ENCODE data around the gene NSMCE1.

The NSMCE1 gene

DNA sequence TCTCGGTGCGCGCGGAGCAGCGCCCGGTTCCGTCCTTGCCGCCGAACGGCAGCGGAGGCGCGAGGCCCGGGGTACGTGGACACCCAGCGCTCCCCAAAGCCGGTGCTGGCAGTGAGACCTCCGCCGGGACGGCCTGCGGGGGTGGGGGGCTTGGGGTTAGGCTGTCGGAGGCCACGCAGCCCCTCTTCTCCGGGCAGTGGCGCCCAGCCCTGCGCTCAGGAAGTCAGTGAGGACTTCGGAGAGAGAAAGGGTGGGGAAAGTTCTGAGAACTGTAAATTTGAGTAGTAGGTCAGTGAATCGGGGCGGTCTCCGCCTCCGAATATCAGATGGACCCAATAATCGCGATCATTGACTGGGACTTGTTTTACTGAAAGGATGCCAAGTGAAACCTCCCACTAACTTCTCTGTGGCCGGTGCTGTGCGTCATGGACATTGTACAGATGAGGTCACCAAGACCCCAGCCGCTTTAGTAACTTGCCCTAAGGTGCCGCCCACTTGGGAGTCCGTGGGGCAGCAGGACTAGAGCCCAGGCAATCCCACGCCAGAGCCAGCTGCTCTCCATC is 45.7 kb upstream of the NSMCE1 start:
- DNase-seq (ENCODE audit: low read depth): no peak
- H3K4me3 ChIP-seq (ENCODE audit: low read depth, low read length): peak overlapping the region; percentile 58
- TF ChIP-seq, protein P1, sequence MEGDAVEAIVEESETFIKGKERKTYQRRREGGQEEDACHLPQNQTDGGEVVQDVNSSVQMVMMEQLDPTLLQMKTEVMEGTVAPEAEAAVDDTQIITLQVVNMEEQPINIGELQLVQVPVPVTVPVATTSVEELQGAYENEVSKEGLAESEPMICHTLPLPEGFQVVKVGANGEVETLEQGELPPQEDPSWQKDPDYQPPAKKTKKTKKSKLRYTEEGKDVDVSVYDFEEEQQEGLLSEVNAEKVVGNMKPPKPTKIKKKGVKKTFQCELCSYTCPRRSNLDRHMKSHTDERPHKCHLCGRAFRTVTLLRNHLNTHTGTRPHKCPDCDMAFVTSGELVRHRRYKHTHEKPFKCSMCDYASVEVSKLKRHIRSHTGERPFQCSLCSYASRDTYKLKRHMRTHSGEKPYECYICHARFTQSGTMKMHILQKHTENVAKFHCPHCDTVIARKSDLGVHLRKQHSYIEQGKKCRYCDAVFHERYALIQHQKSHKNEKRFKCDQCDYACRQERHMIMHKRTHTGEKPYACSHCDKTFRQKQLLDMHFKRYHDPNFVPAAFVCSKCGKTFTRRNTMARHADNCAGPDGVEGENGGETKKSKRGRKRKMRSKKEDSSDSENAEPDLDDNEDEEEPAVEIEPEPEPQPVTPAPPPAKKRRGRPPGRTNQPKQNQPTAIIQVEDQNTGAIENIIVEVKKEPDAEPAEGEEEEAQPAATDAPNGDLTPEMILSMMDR (IDR thresholded peaks at IDR 0.05; ENCODE audit: control insufficient read depth, extremely low read depth, insufficient read depth): no peak

DNA sequence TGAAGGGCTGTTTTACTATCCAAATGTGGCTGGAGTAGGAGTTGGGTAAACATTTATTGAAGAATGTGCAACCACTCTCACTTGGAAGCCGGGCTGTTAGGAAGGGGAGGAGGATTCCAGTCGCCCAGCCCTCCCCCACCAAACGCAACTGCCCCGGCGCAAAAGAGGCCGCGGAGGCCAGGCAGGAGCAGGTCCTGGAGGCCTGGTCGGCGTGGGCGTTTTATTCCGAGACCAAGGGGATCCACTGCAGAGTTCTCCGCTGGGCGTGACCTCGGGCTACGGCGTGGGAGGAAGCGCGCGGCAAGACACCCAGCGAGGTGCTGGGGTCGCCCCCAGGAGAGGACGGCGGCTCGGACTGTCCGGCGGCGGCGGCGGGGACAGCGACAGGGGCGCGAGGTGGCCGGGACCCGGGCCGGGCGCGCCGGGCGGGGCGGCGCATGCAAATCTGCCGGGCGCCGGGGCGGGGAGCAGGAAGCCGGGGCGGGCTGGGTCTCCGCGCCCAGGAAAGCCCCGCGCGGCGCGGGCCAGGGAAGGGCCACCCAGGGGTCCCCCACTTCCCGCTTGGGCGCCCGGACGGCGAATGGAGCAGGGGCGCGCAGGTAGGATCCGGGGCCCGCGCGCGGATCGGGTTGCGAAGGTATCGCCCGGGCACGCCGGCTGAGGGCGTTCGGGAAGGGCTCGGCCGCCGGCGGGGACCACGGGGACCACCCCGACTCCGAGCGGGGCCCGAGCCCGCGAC is 45.0 kb upstream of the NSMCE1 start, which contains the start of gene IL4R:
TSS of gene IL4R (plus strand) at position 553 of the 739 bp plus-strand sequence. CDS start 26,230 bp downstream, outside the sequence.
- TF ChIP-seq, protein P1 (IDR thresholded peaks at IDR 0.05; ENCODE audit: control insufficient read depth, extremely low read depth, insufficient read depth): no peak
- DNase-seq (ENCODE audit: low read depth): peak; percentile 46
- peak within 1 kb of the TSS; percentile 58 for H3K4me3 ChIP-seq (ENCODE audit: low read depth, low read length)

DNA sequence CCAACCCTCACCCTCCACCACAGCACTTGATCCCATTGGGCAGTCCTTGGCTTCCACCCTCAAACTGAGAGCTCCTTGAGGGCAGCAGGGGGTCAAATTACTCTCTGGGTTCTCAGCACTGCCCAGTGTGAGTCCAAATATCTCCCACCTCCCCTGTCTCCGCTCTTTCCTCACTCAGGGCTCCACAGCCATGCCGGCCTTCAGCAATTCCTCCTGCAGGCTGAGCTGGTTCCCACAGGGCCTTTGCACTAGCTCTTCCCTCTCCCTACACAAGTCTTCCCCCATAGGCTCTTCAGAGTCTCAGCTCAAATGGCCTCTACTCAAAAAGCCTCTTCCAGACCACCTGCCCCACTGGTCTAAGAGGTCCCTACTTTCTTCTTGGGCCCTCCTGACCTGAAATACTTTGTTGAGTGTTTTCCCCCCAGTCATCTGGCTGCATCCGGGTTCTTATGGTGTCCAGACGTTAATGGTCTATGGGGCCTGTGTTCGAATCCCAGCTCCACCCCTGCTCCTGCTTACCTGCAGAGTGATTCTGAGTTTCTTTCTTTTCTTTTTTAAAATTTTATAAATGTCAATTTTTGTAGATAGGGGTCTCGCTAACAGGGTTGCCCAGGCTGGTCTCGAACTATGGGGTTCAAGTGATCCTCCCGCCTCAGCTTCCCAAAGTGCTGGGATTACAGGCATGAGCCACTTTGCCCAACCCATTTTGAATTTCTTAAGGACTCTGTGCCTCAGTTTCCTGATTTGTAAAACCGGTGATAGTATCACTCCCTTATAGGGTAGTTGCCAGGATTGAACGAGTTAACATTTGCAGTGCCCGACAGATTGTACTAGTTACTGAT is 44.2 kb upstream of the NSMCE1 start:
- DNase-seq (ENCODE audit: low read depth): no peak
- H3K4me3 ChIP-seq (ENCODE audit: low read depth, low read length): peak overlapping the region; percentile 58
- TF ChIP-seq, protein P1 (IDR thresholded peaks at IDR 0.05; ENCODE audit: control insufficient read depth, extremely low read depth, insufficient read depth): no peak

DNA sequence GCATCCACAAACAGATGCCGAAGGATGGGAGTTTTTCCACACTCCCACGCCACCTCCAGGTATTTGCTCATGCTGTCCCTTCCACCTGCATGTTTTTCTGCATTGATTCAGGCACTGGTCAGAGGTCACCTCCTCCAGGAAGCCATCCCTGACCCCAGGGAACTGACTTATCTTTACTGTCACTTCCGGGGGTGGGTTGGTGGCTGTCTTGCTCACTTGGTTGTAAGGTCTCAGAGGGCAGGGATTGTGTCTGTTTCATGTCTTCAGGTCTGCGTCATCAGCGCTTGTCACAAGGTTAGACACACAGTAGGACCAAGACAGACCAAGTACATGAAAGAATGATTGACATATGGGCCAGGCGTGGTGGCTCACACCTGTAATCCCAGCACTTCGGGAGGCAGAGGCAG is 43.3 kb upstream of the NSMCE1 start:
- no peak overlapping the region for H3K4me3 ChIP-seq (ENCODE audit: low read depth, low read length)
- DNase-seq (ENCODE audit: low read depth): no peak
- TF ChIP-seq, protein P1 (IDR thresholded peaks at IDR 0.05; ENCODE audit: control insufficient read depth, extremely low read depth, insufficient read depth): no peak

DNA sequence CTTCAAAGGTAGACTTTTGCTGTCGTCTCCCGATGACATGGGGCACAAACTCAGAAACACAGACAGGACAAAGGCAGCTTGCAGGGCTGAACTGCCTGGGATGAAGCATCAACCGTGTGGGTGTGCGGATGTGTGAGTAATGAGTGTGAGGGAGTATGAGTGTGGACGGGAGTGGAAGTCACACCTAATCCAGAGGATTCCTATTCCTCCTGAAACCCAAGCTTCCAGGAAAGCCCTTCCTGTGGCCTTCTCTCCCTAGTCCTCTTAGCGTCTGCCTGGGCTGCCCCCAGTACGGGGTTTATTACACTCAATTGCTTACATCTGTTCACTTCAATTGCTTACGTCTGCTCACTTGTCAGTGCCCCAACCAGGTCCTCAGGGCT is 42.9 kb upstream of the NSMCE1 start:
- DNase-seq (ENCODE audit: low read depth): no peak
- TF ChIP-seq, protein P1 (IDR thresholded peaks at IDR 0.05; ENCODE audit: control insufficient read depth, extremely low read depth, insufficient read depth): no peak
- no peak overlapping the region for H3K4me3 ChIP-seq (ENCODE audit: low read depth, low read length)

DNA sequence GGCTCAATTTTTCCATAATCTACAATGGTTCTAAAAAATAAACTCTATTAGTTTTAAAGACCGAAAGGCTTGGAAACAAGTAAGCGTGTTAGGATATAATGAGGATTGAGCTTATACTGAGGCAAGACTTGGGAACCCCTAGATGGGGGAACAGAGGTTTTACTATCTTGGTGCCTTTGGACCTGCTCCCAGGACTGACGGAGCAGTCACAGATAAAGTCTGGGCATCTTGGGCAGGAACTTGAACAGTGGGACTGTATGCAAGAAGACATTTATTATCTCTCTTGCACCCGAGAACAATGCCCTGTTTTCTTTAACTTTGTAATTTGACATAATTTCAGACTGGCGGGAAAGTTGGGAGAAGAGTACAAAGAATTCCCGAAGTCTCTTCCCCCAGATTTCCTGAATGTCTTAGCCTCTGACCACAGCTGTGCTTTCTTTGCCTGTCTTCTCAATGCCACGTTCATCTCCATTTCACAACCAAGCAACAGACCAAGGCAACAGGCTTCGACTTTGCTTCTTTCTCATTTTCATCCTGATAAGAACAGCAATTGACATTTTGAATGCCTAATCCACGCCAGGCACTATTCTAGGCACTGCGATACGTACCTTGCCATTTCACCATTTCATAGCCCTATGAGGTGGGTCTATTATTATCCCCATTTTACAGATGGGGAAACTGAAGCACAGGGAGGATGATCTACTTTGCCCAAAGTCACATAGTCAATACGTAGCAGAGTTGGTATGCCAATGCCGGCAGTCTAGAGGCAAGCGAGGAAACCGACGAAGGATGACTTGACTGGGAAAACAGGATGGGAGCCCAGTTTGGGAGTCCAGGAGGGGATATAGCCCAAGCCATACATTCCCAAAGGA is 42.2 kb upstream of the NSMCE1 start:
- TF ChIP-seq, protein P1 (IDR thresholded peaks at IDR 0.05; ENCODE audit: control insufficient read depth, extremely low read depth, insufficient read depth): no peak
- H3K4me3 ChIP-seq (ENCODE audit: low read depth, low read length): no peak overlapping the region
- no peak for DNase-seq (ENCODE audit: low read depth)
